ENCODE results near the gene PPP1R12C.
A peak's percentile ranks its signal among the peaks of the same experiment; 100 is the strongest.
"Not testable (repeated sequence)": the region's sequence is repeated elsewhere in the genome, so short reads cannot be mapped to it uniquely, and the experiment has no call there.

PPP1R12C gene

GRCh38 chr19:55131421-55131820 lies 14.0 kb upstream of the PPP1R12C start:
- no peaks in the 10 kb centered on the region for H3K9me3 Mint-ChIP-seq
- no peaks in the 10 kb centered on the region for H3K36me3 Mint-ChIP-seq
- H3K4me1 Mint-ChIP-seq, result no peaks in the 10 kb centered on the region
- no peak overlapping the region for H3K27ac Mint-ChIP-seq
- no peak for DNase-seq (ENCODE audit: low spot score in 2 of 2)
- no peak overlapping the region for H3K4me3 Mint-ChIP-seq
- no peak for ATAC-seq

GRCh38 chr19:55119053-55119452 lies 1.6 kb upstream of the PPP1R12C start:
- no peaks in the 10 kb centered on the region for H3K9me3 Mint-ChIP-seq
- peaks cover 23% of the 10 kb centered on the region for H3K36me3 Mint-ChIP-seq
- no peak for ATAC-seq
- peak overlapping the region; percentile 99 for H3K4me3 Mint-ChIP-seq
- peaks cover 48% of the 10 kb centered on the region for H3K4me1 Mint-ChIP-seq
- H3K27ac Mint-ChIP-seq, result peak overlapping the region; percentile 18
- no peak for DNase-seq (ENCODE audit: low spot score in 2 of 2)

GRCh38 chr19:55118401-55118991 lies 1.1 kb upstream of the PPP1R12C start:
- peaks cover 48% of the 10 kb centered on the region for H3K4me1 Mint-ChIP-seq
- DNase-seq (ENCODE audit: low spot score in 2 of 2) (no peak), ATAC-seq (no peak)
- H3K9me3 Mint-ChIP-seq, result no peaks in the 10 kb centered on the region
- peaks cover 23% of the 10 kb centered on the region for H3K36me3 Mint-ChIP-seq
- peak overlapping the region; percentile 99 for H3K4me3 Mint-ChIP-seq
- H3K27ac Mint-ChIP-seq, result peak overlapping the region; percentile 93

GRCh38 chr19:55117663-55118391 lies 390 bp upstream of the PPP1R12C start:
- DNase-seq (ENCODE audit: low spot score in 2 of 2) (peak; percentile 86 to 96), ATAC-seq (peak; percentile 96)
- Mint-ChIP-seq H3K4me1 (peaks cover 48% of the 10 kb centered on the region), H3K9me3 (no peaks in the 10 kb centered on the region), H3K36me3 (peaks cover 23% of the 10 kb centered on the region), H3K4me3 (peak overlapping the region; percentile 99), H3K27ac (peak overlapping the region; percentile 93)

DNA sequence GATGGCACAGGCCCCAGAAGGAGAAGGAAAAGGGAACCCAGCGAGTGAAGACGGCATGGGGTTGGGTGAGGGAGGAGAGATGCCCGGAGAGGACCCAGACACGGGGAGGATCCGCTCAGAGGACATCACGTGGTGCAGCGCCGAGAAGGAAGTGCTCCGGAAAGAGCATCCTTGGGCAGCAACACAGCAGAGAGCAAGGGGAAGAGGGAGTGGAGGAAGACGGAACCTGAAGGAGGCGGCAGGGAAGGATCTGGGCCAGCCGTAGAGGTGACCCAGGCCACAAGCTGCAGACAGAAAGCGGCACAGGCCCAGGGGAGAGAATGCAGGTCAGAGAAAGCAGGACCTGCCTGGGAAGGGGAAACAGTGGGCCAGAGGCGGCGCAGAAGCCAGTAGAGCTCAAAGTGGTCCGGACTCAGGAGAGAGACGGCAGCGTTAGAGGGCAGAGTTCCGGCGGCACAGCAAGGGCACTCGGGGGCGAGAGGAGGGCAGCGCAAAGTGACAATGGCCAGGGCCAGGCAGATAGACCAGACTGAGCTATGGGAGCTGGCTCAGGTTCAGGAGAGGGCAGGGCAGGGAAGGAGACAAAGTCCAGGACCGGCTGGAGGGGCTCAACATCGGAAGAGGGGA lies 1.1 kb downstream of the PPP1R12C start:
- ATAC-seq (peak; percentile 57), DNase-seq (ENCODE audit: low spot score in 2 of 2) (peak; percentile 23 to 80)
- H3K4me1 Mint-ChIP-seq, result peaks cover 48% of the 10 kb centered on the region
- H3K4me3 Mint-ChIP-seq, result peak overlapping the region; percentile 99
- no peaks in the 10 kb centered on the region for H3K9me3 Mint-ChIP-seq
- peaks cover 23% of the 10 kb centered on the region for H3K36me3 Mint-ChIP-seq
- H3K27ac Mint-ChIP-seq, result peak overlapping the region; percentile 93

- Mint-ChIP-seq H3K4me3 (peak overlapping the region; percentile 99), H3K36me3 (peaks cover 29% of the 10 kb centered on the region), H3K9me3 (no peaks in the 10 kb centered on the region), H3K27ac (peak overlapping the region; percentile 93), H3K4me1 (peaks cover 48% of the 10 kb centered on the region)
- ATAC-seq, result no peak
- no peak for DNase-seq (ENCODE audit: low spot score in 2 of 2)
These were observed 1.9 kb downstream of the PPP1R12C start for GRCh38 chr19:55115446-55116065.

- peaks cover 53% of the 10 kb centered on the region for H3K4me1 Mint-ChIP-seq
- no peaks in the 10 kb centered on the region for H3K9me3 Mint-ChIP-seq
- DNase-seq (ENCODE audit: low spot score in 2 of 2) (no peak), ATAC-seq (no peak)
- no peak overlapping the region for H3K27ac Mint-ChIP-seq
- peaks cover 38% of the 10 kb centered on the region for H3K36me3 Mint-ChIP-seq
- H3K4me3 Mint-ChIP-seq, result peak overlapping the region; percentile 99
These were observed 2.8 kb downstream of the PPP1R12C start for GRCh38 chr19:55114566-55115145.

- no peak for DNase-seq (ENCODE audit: low spot score in 2 of 2)
These were observed 3.8 kb downstream of the PPP1R12C start for GRCh38 chr19:55113570-55114039.

GRCh38 chr19:55112777-55113569 lies 4.5 kb downstream of the PPP1R12C start:
- Mint-ChIP-seq H3K27ac (no peak overlapping the region), H3K36me3 (peaks cover 47% of the 10 kb centered on the region), H3K9me3 (no peaks in the 10 kb centered on the region), H3K4me3 (no peak overlapping the region), H3K4me1 (peaks cover 46% of the 10 kb centered on the region)
- DNase-seq (ENCODE audit: low spot score in 2 of 2) (no peak), ATAC-seq (no peak)

More at GRCh38 chr19:55113570-55114039, 3.8 kb downstream of the PPP1R12C start:
- Mint-ChIP-seq H3K4me3 (no peak overlapping the region), H3K4me1 (peaks cover 47% of the 10 kb centered on the region), H3K36me3 (peaks cover 46% of the 10 kb centered on the region), H3K9me3 (no peaks in the 10 kb centered on the region), H3K27ac (no peak overlapping the region)
- ATAC-seq, result no peak

GRCh38 chr19:55112246-55112776 lies 5.1 kb downstream of the PPP1R12C start:
- Mint-ChIP-seq H3K4me3 (no peak overlapping the region), H3K4me1 (peaks cover 40% of the 10 kb centered on the region), H3K36me3 (peaks cover 41% of the 10 kb centered on the region), H3K27ac (no peak overlapping the region), H3K9me3 (no peaks in the 10 kb centered on the region)
- no peak for ATAC-seq
- DNase-seq (ENCODE audit: low spot score in 2 of 2), result no peak

DNA sequence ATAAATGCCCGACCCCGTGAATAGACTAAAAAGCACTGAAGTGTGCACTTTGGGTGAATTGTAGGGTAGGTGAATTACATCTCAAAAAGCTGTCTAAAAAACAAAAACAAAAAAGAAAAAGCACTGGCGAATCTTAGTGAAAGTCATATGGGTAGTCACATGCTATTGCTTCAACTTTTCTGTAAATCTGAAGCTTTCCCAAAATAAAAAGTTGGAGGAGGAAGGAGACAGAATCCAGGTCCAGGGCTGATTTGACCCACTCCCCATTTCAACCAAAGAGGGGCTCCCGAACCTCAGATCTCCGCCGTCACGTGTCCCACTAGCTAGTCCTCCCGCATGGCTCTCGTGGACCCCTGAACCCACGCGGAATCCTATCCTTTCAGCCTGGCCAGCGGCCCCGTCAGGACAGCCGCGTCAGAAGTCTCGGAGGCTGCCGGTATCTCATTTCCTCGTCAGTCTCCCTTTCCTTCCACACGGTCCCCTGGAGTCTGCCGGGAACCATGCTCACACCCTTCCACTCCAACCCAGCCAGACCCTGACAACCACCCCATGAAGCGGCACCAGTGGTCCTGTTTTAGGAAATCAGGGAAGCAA lies 6.1 kb downstream of the PPP1R12C start:
- Mint-ChIP-seq H3K4me3 (no peak overlapping the region), H3K4me1 (peaks cover 39% of the 10 kb centered on the region), H3K36me3 (peaks cover 40% of the 10 kb centered on the region), H3K27ac (no peak overlapping the region), H3K9me3 (no peaks in the 10 kb centered on the region)
- DNase-seq (ENCODE audit: low spot score in 2 of 2) (no peak), ATAC-seq (no peak)

GRCh38 chr19:55109527-55110291 lies 7.7 kb downstream of the PPP1R12C start:
- Mint-ChIP-seq H3K4me3 (no peak overlapping the region), H3K9me3 (no peaks in the 10 kb centered on the region), H3K36me3 (peaks cover 41% of the 10 kb centered on the region), H3K27ac (no peak overlapping the region), H3K4me1 (peaks cover 30% of the 10 kb centered on the region)
- ATAC-seq, result no peak
- no peak for DNase-seq (ENCODE audit: low spot score in 2 of 2)

- ATAC-seq, H3K4me3 Mint-ChIP-seq: not testable (repeated sequence)
- peaks cover 56% of the 10 kb centered on the region for H3K36me3 Mint-ChIP-seq
These were observed 10.2 kb downstream of the PPP1R12C start for GRCh38 chr19:55107252-55107651.

More at GRCh38 chr19:55107252-55107651, 10.2 kb downstream of the PPP1R12C start:
- H3K4me1 Mint-ChIP-seq, result peaks cover 23% of the 10 kb centered on the region
- H3K9me3 Mint-ChIP-seq; DNase-seq (ENCODE audit: low spot score in 2 of 2); H3K27ac Mint-ChIP-seq: not testable (repeated sequence)
